IPS-NIHi7 (cell line): ENCODE results near the gene C7.
"Not testable (repeated sequence)": the region's sequence is repeated elsewhere in the genome, so short reads cannot be mapped to it uniquely, and the experiment has no call there.

Source experiments
- DNase-seq: peaks from one replicate; pipeline ENCODE4 v3.0.0; 2012; ENCODE audit warnings: mixed read lengths; ENCODE audit errors: extremely low spot score

The C7 gene

DNA sequence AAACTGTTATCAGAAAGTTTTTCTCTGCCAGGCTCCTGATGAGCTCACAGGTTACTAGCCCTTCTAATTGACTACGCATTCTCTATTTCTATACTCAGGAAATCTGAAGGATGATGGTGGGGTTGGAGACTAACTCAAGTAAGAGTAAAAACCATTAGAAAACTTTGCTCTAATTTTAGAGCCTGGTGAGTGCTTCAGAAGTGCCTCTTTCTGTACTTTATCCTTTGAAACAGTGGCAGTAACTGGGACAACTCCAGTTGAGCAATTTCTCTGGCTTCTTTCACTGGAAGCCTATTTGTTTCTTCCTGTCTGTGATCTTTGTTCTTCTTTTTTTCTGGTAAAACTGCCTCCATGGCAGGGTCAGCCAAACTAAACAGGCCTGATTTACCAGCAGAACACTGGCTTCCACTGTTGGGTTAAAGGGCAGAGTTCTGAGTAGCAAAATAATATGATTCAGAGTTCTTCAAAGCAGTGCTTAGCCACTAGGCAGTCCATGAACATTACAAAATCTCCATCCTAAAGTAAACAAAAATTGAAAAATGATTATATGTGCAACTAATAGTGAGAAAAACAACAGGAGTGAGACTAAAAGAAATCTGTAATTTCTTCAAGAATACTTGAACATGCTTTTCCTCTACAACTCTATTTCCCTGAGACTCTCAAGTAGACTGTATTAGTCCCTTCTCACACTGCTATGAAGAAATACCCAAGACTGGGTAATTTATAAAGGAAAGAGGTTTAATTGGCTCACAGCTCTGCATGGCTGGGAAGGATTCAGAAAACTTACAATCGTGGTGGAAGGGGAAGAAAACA lies 82.1 kb downstream of the C7 start:
- no peak for DNase-seq

DNA sequence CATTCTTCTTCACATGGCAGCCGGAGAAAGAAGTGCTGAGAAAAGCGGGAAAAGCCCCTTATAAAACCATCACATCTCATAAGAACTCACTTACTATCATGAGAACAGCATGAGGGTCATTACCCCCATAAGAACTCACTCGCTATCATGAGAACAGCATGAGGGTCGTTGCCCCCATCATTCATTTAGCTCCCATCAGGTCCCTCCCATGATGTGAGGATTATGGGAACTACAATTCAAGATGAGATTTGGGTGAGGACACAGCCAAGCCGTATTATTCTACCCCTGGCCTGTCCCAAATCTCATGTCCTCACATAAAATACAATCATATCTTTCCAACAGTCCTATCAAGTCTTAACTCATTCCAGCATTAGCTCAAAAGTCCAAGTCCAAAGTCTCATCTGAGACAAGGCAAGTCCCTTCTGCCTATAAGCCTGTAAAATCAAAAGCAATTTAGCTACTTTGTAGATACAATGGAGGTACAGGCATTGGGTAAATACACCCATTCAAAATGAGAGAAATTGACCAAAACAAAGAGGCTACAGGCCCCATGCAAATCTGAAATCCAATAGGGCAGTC lies 82.8 kb downstream of the C7 start:
- DNase-seq = no peak

DNA sequence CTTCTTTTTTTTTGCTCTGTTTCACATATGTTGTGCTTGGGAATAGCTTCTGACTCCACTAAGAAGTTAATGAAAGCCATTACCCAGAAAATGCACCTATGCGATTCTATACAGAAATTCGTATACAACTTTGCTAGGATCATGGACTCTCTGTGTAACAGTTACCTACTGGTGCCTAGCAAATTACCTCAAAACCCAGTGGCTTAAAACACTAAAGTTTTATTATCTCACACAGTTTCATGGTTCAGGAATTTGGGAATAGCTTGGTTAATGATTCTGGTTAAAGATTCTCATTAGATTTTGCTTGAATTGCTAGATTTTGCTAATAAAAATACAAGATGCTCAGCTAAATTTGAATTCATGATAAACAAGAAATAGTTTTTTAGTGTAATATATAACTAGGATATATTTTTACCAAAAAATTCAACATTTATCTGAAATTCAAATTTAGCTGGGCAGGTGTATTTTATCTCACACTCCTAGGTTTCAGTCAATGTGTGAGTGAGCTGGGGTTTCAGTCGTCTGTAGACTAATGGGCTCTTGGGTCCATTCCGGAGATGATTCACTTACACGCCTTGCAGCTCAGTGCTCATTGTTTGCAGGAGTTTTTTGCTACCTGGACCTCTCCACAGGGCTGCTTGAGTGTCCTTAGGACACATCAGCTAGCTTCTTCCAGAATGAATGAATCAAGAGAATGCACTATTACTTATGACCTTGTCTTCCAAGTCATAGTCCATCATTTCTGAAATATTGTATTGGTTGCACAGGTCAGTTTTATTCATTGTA lies 86.7 kb downstream of the C7 start:
- no peak for DNase-seq

DNA sequence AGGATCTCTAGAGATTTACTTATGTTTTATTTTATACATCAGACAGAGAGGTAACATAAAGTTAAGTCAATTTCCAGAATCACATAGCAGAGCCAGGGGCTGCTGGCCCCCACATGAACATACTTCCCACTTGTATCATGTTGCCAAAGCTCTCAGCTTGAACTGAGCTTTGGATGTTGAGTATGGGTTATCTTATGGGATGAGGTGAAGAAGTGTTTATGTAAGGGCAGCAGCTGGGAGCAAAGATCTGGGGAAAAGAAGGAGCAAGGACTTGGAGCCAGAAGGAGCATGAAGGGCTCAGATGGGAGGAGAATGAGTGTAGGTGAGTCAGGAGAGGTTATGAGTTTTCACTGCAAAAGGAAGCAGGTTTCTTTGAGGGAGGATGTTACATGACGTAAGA lies 89.8 kb downstream of the C7 start:
- no peak for DNase-seq

DNA sequence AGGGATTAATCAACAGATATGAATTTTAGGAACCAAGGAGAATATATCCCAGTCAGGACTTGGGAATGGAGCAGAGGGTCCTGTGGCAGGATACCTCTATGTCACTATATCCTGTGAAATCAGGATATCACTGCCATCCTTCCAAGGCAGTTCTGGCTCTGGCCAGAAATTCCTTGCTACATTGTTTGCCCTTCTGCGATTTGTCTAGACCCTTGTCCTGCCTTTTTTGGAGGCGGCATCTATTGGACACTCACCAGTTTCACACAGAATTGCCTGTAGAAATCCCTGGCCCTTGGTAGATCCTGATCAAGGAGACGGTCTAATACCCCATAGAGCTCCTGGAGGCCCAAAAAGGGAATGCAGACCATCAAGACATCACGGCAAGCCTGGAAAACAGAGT lies 90.7 kb downstream of the C7 start:
- no peak for DNase-seq

DNA sequence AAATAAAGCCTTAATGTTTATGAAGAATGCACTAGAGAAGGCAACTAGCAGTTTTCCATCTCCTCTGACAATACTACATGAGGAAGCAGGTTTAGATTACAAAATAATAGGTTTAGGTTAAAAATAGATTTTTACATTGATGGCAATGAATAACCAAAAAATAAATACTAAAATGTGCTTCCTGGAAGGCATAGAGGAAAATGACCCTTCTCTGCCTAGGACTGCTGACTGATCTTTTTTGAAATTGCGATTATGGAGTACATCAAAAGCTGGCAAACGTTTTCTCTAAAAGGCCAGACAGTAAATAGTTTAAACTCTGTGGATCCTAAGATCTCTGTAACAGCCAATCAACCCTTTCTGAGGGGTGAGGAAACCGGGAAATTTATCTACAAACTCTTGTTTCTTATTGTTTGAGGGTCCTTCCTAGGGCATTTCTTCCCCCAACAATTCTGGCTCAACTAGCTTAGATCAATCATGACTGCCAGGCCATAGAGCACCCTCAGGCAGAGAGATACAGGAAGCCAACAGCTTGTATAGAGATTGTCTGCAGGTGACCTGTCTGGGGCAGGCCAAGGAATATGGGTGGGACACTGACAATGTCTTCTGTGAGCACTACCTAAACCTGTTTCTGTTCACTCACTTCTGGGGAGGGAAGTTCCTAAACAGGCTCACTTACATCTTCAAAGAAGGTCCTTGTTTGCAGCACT lies 94.5 kb downstream of the C7 start:
- DNase-seq = no peak

DNA sequence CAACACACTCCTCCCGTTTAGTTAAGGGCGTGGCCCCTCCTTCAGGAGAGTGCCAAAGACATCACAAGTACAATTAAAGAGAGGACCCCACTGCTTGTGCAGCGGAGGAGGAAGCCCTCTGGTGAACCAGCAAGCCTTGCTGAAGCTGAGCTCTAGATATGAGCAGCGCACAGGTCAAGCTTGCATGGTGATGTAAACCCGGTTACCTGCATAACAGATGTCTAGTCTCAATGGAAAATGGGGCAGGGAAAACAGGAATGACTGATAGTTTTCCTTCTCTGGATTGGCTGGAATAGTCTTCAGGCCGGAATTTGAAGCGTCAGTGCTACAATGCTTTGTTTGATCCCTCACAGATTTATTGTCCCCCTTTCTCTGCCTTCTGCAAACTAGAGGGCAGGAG lies 95.6 kb downstream of the C7 start:
- no peak for DNase-seq

DNA sequence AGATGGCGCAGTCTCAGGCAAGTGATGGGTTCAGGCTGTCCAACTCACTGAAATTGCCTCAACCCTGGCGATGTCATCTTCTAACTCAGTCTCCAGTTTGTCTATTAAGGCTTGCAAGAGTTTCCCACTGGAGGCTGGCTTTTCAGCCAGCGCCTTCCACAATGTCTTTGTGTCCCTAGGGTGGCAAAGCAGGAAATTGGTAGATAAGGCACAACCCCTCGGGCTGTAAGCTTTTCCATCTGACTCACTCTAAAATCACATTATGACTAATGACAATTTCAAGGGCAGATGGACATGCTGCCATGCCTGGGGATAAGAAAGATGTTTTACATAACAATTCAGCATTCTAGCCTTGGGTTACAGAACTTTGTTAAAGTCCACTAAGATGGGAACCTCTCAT lies 99.9 kb downstream of the C7 start:
- DNase-seq = no peak

DNA sequence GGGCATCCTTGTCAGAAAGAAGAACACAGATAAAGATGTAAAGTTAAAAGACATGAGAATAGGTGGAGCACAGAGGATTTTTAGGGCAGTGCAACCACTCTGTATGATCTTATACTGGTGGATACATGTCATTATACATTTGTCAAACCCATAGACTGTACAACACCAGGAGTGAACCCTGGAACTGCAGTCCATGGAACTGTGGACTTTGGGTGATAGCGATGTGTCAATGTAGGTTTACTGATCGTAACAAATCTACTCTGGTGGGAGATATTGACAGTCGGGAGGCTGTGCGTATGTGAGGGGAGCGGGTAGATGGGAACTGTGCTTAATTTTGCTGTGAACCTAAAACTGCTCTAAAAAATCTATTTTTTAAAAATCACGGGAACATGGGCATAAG lies 101.3 kb downstream of the C7 start:
- DNase-seq = no peak

DNA sequence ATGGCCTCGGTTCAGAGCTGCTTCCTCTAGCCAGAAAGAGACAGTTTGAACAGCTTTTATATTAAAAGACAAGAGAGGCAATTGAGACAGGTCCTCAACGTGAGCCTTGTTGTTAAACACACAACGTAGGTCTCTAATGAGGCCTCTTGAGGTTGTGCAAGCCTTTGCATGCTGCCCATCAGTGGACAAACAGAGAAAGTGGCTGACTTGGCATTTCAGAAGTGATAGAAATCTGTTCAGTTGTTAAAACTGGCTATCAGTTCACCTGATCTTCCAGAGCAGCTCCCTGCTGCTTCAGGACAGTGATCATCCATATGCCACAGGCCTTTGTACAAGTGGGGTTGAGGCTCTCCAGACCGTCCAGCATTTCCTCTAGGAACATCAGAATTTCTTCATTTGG lies 103.0 kb downstream of the C7 start:
- DNase-seq = no peak

DNA sequence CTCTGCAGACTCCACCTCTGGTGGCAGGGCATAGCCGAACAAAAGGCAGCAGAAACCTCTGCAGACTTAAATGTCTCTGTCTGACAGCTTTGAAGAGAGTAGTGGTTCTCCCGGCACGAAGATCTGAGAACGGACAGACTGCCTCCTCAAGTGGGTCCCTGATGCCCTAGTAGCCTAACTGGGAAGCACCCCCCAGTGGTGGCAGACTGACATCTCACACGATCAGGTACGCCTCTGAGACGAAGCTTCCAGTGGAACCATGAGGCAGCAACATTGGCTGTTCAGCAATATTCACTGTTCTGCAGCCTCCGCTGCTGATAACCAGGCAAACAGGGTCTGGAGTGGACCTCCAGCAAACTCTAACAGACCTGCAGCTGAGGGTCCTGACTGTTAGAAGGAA lies 113.3 kb downstream of the C7 start:
- DNase-seq = not testable (repeated sequence)
